GM12892 (cell line): ENCODE data around the gene DPP6.

ENCODE experiments used
- POLR2A ChIP-seq: IDR thresholded peaks from 2 replicates; pipeline ENCODE4 v1.6.1; 2011; ENCODE audit warnings: low read depth, low read length, control low read depth
- POLR2AphosphoS5 ChIP-seq: IDR thresholded peaks from 2 replicates; pipeline ENCODE4 v1.6.1; 2011; ENCODE audit warnings: low read depth, low read length, control low read depth

DNA sequence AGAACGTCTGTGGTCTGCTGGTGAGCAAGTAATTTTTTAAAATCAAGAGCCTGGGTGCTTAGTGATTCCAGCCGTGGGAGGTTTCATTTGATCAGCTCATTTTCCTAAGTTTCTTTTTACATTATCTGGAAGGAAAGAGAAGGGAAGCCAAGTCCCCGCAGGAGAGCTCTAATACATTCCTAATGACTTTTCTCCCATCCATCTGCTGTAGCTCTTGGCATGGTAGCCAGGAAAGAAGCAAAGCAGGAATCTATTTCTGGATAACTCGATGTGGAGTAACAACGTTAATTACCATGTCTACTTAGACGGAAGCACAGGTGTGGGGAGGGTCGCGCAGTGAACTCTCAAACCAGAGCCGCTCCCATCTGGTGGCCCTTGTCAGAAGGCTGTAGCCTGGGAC lies 828.8 kb downstream of the DPP6 start:
- TF ChIP-seq POLR2AphosphoS5 (no peak), POLR2A (no peak)
